ENCODE measurements around the gene MEI1.

DNA sequence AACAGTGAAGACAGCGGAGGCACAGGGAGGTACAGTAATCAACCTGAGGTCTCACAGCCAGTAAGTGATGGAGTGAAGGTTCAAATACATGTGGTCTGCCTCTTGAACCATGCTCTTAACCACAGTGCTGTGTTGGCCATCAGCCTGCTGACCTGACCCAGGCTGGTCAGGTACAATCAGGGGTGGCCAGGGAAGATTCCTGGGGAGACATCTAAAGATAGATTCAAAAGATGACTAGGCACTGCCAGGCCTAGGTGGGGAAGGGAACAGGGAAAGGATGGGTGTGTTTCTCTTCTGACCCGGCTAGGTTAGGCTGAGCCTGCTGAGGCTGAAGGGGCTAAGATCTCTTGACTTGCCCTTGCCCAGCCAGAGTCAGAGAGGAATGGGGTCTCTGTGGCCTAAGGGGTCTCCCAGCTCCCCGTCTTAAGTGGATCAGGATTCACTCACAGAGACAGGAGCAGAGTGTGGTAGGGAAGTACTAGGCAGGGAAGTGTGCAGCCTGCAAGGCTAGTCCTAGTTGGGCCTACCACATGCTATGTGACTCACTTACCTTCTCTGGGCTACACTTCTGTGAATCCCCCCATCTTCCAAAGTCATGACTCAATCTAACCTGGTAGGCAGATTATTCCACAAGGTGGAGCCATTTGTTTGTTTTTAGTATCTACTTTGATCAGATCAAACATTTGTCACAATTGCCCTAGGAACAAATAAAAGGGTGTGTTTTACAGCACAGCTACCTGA lies 123.2 kb downstream of the MEI1 start:
- TF ChIP-seq CTCF (IDR thresholded peaks at IDR 0.05; ENCODE audit: insufficient read depth, low read length) (peak; percentile 41), GABPA (IDR thresholded peaks at IDR 0.05; ENCODE audit: low read depth) (no peak), POLR2AphosphoS5 (IDR thresholded peaks at IDR 0.05; ENCODE audit: low read depth) (no peak), SPI1 (IDR thresholded peaks at IDR 0.05; ENCODE audit: borderline replicate concordance, low read depth) (no peak)
- TF ChIP-seq, protein P1, sequence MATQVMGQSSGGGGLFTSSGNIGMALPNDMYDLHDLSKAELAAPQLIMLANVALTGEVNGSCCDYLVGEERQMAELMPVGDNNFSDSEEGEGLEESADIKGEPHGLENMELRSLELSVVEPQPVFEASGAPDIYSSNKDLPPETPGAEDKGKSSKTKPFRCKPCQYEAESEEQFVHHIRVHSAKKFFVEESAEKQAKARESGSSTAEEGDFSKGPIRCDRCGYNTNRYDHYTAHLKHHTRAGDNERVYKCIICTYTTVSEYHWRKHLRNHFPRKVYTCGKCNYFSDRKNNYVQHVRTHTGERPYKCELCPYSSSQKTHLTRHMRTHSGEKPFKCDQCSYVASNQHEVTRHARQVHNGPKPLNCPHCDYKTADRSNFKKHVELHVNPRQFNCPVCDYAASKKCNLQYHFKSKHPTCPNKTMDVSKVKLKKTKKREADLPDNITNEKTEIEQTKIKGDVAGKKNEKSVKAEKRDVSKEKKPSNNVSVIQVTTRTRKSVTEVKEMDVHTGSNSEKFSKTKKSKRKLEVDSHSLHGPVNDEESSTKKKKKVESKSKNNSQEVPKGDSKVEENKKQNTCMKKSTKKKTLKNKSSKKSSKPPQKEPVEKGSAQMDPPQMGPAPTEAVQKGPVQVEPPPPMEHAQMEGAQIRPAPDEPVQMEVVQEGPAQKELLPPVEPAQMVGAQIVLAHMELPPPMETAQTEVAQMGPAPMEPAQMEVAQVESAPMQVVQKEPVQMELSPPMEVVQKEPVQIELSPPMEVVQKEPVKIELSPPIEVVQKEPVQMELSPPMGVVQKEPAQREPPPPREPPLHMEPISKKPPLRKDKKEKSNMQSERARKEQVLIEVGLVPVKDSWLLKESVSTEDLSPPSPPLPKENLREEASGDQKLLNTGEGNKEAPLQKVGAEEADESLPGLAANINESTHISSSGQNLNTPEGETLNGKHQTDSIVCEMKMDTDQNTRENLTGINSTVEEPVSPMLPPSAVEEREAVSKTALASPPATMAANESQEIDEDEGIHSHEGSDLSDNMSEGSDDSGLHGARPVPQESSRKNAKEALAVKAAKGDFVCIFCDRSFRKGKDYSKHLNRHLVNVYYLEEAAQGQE (IDR thresholded peaks at IDR 0.05; ENCODE audit: insufficient replicate concordance, low read depth): no peak

All from HL-60 (cell line).